Muscle of leg (tissue), 11 donors: ENCODE results near the gene CPNE5. TPM values are rescaled to one million over a fixed set of nuclear protein-coding genes. Genes with fewer than 3 reads are reported as not detected.

Source experiments
- DNase-seq: peaks from one replicate; pipeline ENCODE4 v3.0.0; 2013
- H3K27ac ChIP-seq: one replicate; pipeline ENCODE4 v1.5.1; 2013; ENCODE audit warnings: mild to moderate bottlenecking, low read length, control low read depth
- H3K27me3 ChIP-seq: one replicate; pipeline ENCODE4 v1.6.1; 2013; ENCODE audit warnings: low read length; ENCODE audit not compliant: control insufficient read depth, insufficient read depth
- H3K36me3 ChIP-seq: one replicate; pipeline ENCODE4 v1.6.1; 2013; ENCODE audit warnings: low read length; ENCODE audit not compliant: control insufficient read depth, insufficient read depth
- H3K4me1 ChIP-seq: one replicate; pipeline ENCODE4 v1.6.1; 2013; ENCODE audit warnings: low read length; ENCODE audit not compliant: control insufficient read depth, insufficient read depth
- H3K4me3 ChIP-seq: one replicate; pipeline ENCODE4 v1.5.1; 2013; ENCODE audit warnings: low read length, control low read depth
- H3K9me3 ChIP-seq: replicated peaks from 2 replicates; pipeline ENCODE4 v1.6.1; 2013; ENCODE audit warnings: low read depth, low read length; ENCODE audit not compliant: control insufficient read depth
- WGBS: methylation state at CpG from one replicate; pipeline ENCODE4 v1.1.5; 2013; ENCODE audit warnings: missing lambda C conversion rate; ENCODE audit not compliant: insufficient coverage; 5-methylcytosine and 5-hydroxymethylcytosine counted together
- polyA plus RNA-seq, 8 donors: library from polyadenylated mRNA; unstranded; fragments of 120-200 nt; gene quantifications; one replicate each; pipeline versions ENCODE4 v1.2.1 to v1.2.3, GENCODE V29; 2013; ENCODE audit warnings: inconsistent platforms in 1 of 8, low replicate concordance in 1 of 8; ENCODE audit not compliant: insufficient read length in 8 of 8, insufficient read depth in 1 of 8
- total RNA-seq: library from RNA; stranded (reverse); fragments of 120-200 nt; gene quantifications from one replicate; pipeline ENCODE4 v1.2.4, GENCODE V29; 2013

CPNE5 gene
- total and polyA plus RNA-seq, 9 donors, result 4.9 to 17.8 (median 8.2) TPM

DNA sequence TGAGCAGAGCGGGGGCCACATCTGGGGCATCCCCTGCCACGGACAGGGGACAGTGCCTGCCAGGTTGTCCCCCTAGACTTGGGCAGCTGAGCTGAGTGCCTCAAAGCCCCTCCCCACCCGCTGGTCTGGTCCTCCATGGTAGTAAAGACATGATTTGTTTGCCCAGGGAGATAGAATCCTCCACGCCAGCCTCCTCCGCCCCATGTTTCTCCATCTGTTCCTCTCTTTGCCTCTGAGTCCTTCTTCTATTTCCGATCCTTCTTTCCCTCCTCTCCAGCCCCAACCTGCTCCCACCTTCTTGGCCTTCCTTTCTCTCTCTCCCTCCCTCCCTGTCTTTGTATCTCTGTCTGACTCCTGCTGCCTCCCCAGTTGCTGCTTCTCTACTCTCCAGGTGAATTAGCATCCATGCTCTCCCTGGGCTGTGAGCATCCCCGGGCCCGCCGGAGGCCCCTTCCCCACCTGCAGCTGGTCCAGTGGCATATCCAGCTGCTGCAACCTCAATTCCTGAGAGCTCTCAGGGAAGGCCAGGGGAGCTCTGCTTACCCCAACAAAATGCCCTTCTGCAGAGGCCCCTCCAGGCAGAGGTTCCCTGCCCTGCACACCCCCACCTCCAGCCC is 45.8 kb downstream of the CPNE5 start:
- WGBS, result 53% methylated on average over 8 of the region's 9 CpGs
- H3K27ac ChIP-seq, result no peak overlapping the region
- H3K27me3 ChIP-seq, result peaks cover 3% of the 10 kb centered on the region
- H3K9me3 ChIP-seq, result no peaks in the 10 kb centered on the region
- H3K36me3 ChIP-seq, result no peaks in the 10 kb centered on the region
- no peak for DNase-seq
- H3K4me3 ChIP-seq, result no peak overlapping the region
- peaks cover 24% of the 10 kb centered on the region for H3K4me1 ChIP-seq

- Histone ChIP-seq H3K9me3 (no peaks in the 10 kb centered on the region), H3K27me3 (peaks cover 3% of the 10 kb centered on the region), H3K27ac (no peak overlapping the region), H3K4me1 (peaks cover 24% of the 10 kb centered on the region), H3K4me3 (no peak overlapping the region), H3K36me3 (no peaks in the 10 kb centered on the region)
- 67% methylated on average over 7 of the region's 10 CpGs for WGBS
- no peak for DNase-seq
These were observed 47.6 kb downstream of the CPNE5 start for GRCh38 chr6:36791521-36792135.

DNA sequence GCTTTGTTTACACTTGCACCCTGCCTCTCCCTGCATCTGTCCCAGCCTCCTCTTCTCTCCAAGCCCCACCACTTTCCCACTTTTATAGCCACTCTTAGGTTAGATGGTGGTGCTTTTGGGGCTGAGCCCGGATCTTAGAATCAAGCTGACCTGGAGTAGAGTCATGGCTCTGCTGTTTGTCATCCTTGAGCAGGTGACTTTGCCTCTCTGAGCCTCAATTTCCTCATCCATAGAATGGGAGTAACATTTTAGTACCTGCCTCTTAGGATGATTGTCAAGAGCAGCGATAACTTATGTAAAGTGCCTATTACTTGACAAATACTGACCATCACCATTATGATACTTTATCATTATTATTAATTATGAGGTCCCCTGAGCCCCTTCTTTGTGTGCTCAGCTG is 48.2 kb downstream of the CPNE5 start:
- Histone ChIP-seq H3K4me3 (no peak overlapping the region), H3K9me3 (no peaks in the 10 kb centered on the region), H3K4me1 (peaks cover 24% of the 10 kb centered on the region), H3K27ac (no peak overlapping the region), H3K36me3 (no peaks in the 10 kb centered on the region), H3K27me3 (peaks cover 3% of the 10 kb centered on the region)
- no CpG with 5 or more reads among the region's 2 CpGs for WGBS
- no peak for DNase-seq

DNA sequence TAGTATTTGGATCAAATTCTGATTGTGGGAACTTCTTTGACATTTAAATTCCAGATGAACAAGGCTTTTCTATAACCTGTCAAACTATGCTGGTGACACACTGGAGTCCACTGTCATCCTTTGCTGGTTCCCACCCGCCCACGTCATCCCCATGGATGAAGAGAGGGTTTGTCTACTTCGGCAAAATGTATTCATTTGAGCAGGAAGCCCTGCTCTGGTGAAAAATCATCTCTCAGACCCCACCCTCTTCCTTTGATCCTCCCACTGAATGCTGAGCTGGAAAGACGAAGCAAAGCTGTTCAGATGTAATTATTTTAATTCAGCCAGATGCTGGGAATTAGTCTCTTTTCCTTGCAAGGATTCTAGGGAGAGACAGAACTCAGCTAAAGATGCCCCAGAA is 50.5 kb downstream of the CPNE5 start:
- no peak overlapping the region for H3K4me3 ChIP-seq
- WGBS, result no CpG with 5 or more reads among the region's 4 CpGs
- DNase-seq, result peak; percentile 33

GRCh38 chr6:36788186-36788585 is 51.1 kb downstream of the CPNE5 start:
- no peaks in the 10 kb centered on the region for H3K36me3 ChIP-seq
- WGBS, result no CpG with 5 or more reads among the region's 8 CpGs
- peaks cover 3% of the 10 kb centered on the region for H3K27me3 ChIP-seq
- no peak overlapping the region for H3K4me3 ChIP-seq
- DNase-seq, result no peak
- peaks cover 6% of the 10 kb centered on the region for H3K4me1 ChIP-seq
- no peak overlapping the region for H3K27ac ChIP-seq
- no peaks in the 10 kb centered on the region for H3K9me3 ChIP-seq

More for the DNA sequence above, 50.5 kb downstream of the CPNE5 start:
- no peaks in the 10 kb centered on the region for H3K36me3 ChIP-seq
- H3K27me3 ChIP-seq, result peaks cover 3% of the 10 kb centered on the region
- no peaks in the 10 kb centered on the region for H3K9me3 ChIP-seq
- no peak overlapping the region for H3K27ac ChIP-seq
- peaks cover 11% of the 10 kb centered on the region for H3K4me1 ChIP-seq

- H3K4me3 ChIP-seq, result no peak overlapping the region
- no peaks in the 10 kb centered on the region for H3K36me3 ChIP-seq
- no peak overlapping the region for H3K27ac ChIP-seq
- H3K9me3 ChIP-seq, result no peaks in the 10 kb centered on the region
- DNase-seq, result no peak
- no peaks in the 10 kb centered on the region for H3K27me3 ChIP-seq
- 100% methylated on average over 1 of the region's 4 CpGs for WGBS
- peaks cover 2% of the 10 kb centered on the region for H3K4me1 ChIP-seq
These were observed 52.0 kb downstream of the CPNE5 start for GRCh38 chr6:36787210-36787609.

DNA sequence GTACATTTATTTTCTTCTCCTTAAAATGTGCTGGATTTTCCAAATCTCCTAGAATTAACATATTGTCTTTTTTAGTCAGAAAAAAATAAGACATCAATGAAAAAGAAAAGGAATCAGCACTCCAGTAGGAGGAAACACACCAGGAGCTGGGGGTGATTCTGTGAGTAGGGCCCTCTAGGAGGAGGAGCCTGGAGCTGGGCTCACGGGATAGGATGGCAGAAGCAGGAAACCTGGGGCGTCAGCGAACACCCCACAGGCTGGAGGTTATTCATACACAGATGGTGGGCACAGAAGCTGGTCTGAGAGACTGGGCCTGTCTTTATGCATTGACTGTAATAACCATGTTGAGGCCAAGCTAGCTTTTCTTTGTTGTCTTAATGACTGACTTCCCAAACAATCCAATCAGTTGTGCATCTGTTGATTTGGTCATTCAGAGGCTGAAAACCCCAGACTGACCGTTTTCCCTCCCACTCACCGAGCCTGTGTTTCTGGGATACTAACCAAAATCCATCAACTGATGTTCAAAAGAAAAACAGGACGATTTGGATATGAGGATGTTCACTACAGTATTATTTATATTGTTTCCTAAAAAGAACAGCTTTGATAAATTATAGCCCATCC is 53.1 kb downstream of the CPNE5 start:
- Histone ChIP-seq H3K27ac (no peak overlapping the region), H3K9me3 (no peaks in the 10 kb centered on the region), H3K36me3 (no peaks in the 10 kb centered on the region), H3K4me3 (no peak overlapping the region), H3K27me3 (no peaks in the 10 kb centered on the region), H3K4me1 (peaks cover 2% of the 10 kb centered on the region)
- WGBS, result 45% methylated on average over 2 of the region's 6 CpGs
- no peak for DNase-seq

- no peaks in the 10 kb centered on the region for H3K27me3 ChIP-seq
- H3K27ac ChIP-seq, result no peak overlapping the region
- no peak for DNase-seq
- whole genome bisulfite sequencing, result 58% methylated on average over 3 of the region's 3 CpGs
- peaks cover 2% of the 10 kb centered on the region for H3K4me1 ChIP-seq
- H3K4me3 ChIP-seq, result no peak overlapping the region
- H3K36me3 ChIP-seq, result no peaks in the 10 kb centered on the region
- H3K9me3 ChIP-seq, result no peaks in the 10 kb centered on the region
These were observed 54.9 kb downstream of the CPNE5 start for GRCh38 chr6:36784376-36784636.

GRCh38 chr6:36783603-36784375 is 55.5 kb downstream of the CPNE5 start:
- H3K4me1 ChIP-seq, result no peaks in the 10 kb centered on the region
- H3K4me3 ChIP-seq, result no peak overlapping the region
- no peaks in the 10 kb centered on the region for H3K27me3 ChIP-seq
- H3K27ac ChIP-seq, result no peak overlapping the region
- WGBS, result 78% methylated on average over 3 of the region's 5 CpGs
- no peaks in the 10 kb centered on the region for H3K9me3 ChIP-seq
- no peaks in the 10 kb centered on the region for H3K36me3 ChIP-seq
- DNase-seq, result no peak

- WGBS, result 50% methylated on average over 8 of the region's 8 CpGs
- no peak for DNase-seq
- Histone ChIP-seq H3K36me3 (no peaks in the 10 kb centered on the region), H3K4me1 (peaks cover 11% of the 10 kb centered on the region), H3K9me3 (no peaks in the 10 kb centered on the region), H3K27ac (no peak overlapping the region), H3K4me3 (no peak overlapping the region), H3K27me3 (no peaks in the 10 kb centered on the region)
These were observed 57.6 kb downstream of the CPNE5 start for GRCh38 chr6:36781669-36782068.
